Kidney capillary endothelial cell (primary cell): ENCODE results near the gene FAF2.
A peak's percentile ranks its signal among the peaks of the same experiment; 100 is the strongest.
"Not testable (repeated sequence)": the region's sequence is repeated elsewhere in the genome, so short reads cannot be mapped to it uniquely, and the experiment has no call there.

ENCODE experiments used
- DNase-seq: peaks from one replicate; pipeline ENCODE4 v3.0.0-alpha.2; 2018; ENCODE audit warnings: low spot score

The FAF2 gene

DNA sequence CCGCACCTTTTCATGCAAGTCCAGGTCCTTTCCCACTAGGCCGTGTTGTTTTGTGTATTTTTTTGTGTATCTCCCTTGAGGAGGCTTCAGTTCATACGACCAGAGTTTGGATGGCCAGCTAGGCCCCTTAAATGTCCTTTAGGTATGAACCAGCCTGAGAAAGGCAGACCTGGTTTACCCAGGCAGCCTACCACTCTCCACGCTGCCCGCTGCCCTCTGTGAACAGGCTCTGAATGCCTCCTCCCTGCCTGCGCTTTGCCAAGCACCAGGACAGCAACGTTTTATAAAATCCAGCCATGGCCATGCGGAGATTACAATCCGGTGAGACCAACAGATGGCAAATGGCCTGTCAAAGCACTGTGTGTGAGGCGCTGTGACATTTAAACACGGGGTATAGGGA is 31.2 kb upstream of the FAF2 start:
- DNase-seq: no peak

DNA sequence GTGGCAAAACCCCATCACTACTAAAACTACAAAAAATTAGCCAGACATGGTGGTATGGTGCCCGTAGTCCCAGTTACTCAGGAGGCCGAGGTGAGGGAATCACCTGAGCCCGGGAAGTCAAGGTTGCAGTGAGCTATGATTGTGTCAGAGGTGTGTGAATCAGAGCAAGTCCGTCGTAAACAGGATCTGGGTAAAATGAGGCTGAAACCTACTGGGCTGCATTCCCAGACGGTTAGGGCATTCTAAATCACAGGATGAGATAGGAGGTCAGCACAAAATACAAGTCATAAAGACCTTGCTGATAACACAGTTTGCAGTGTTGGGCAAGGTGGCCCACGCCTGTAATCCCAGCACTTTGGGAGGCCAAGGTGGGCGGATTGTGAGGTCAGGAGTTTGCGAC is 29.9 kb upstream of the FAF2 start:
- DNase-seq: no peak

DNA sequence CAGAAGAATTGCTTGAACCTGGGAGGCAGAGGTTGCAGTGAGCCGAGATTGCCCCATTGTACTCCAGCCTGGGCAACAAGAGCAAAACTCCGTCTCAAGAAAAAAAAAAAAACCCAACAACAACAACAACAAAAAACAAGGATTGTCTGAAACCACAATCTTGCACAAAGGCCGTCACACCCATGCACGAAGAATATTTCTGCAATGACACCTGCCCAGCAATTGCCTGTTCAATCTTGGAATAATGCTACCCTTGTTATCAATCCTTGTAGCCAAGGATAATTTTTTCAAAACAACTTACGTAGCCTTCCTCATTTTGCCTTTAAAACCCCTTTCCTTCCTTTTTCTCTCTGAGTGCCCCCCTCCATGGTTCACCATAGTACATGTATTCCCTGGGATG is 28.1 kb upstream of the FAF2 start:
- DNase-seq: no peak

DNA sequence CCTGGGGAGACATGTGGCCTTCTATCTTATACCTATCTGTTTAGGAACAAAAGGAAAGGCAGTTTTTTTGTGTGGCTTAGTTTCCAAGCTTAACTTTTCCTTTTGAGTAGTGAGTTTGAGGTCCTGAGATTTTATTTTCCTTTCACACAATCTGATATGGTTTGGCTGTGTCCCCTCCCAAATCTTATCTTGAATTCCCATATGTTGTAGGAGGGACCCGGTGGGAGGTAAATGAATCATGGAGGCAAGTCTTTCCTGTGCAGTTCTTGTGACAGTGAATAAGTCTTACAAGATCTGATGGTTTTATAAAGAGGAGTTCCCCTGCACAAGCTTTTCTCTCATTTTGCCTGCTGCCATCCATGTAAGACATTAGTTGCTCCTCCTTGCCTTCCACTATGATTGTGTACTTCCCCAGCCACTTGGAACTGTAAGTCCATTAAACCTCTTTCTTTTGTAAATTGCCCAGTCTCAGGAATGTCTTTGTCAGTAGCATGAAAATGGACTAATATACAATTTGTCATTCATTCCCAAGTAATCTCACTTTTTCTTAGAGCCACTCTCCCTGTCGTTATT is 27.1 kb upstream of the FAF2 start:
- DNase-seq: no peak

DNA sequence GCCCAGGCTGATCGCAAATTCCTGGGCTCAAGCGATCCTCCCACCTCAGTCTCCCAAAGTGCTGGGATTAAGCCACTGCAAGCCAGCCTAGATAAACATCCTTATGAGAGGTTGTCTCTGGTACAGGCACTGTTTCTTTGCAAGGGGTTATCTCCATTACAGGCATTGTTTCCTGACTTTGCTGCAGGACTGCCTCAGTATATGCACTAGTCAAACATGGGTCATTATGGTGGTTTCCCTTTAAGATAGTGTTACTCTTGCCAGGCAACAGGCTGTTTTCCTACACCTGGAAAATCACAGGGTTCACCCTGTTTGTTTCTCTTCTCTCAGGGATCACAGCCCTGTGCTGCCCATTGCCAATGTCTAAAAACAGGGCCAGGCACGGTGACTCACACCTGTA is 24.0 kb upstream of the FAF2 start:
- DNase-seq: no peak

DNA sequence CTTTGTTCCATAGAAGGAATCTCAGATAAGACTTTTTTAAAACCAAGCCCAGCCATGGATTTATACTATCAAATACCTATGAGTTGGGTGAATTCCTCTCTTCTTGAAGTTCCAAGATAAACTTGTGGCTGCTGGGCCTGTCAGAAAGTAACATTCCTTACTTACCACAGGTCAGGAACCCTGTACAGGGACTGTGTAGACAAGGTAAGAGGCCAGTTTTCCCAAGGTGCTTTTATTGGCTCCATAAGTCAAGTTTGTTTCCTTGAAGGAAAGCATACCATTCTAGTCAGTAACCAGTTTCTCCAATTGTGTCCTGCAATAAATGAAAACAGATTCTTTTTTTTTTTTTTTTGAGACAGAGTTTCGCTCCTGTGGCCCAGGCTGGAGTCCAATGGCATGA is 23.0 kb upstream of the FAF2 start:
- no peak for DNase-seq

DNA sequence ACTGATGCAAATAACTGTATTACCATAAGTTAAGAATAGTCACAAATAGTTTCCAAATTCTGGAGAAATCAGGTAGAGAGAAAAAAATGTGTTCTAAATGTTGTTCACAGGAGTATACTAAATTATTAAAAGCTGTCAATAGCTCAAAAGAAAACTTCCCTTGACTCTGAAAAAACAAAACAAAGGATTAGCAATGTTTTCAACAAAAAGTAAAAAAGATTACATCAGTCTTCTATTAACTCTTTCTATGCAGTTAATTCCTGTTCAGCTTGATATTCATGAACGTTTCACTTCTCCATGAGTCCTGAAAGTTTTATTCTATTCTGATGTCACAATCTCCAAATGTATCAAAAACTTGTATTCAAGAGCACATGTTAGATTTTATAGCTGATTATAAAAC is 22.4 kb upstream of the FAF2 start:
- no peak for DNase-seq

DNA sequence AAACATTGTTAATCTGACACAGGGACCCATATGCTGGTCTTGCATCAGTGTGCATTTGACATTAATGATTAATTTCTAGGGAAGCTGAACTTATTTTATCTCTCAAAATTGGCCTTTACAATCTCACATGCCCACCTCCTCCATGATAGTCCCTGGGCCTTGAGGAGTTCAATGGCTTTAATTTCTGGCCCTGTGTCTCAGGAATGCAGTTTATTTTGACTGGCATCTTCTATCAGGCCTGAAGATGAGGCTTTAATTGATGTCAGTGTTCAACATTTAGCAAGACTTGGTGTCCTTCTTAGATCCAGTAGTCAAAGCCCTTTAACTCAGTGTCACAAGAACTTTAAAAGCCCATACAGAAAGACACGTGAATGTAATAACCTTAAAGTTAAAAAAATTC is 21.3 kb upstream of the FAF2 start:
- no peak for DNase-seq

DNA sequence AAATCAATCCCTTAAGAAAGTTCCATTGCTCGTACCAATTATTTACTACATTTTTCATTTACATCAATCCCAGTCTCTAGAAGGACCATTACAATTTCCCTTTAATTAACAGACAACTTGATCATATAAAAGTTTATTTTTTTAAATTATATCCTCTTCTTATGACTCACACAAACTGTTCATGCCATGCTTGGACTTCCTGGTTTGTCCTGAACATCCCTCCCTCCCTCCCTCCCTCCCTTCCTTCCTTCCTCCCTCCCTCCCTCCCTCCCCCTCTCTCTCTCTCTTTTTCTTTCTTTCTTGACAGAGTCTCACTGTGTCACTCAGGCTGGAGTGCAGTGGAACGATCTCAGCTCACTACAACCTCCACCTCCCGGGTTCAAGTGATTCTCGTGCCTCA is 20.2 kb upstream of the FAF2 start:
- DNase-seq: no peak

DNA sequence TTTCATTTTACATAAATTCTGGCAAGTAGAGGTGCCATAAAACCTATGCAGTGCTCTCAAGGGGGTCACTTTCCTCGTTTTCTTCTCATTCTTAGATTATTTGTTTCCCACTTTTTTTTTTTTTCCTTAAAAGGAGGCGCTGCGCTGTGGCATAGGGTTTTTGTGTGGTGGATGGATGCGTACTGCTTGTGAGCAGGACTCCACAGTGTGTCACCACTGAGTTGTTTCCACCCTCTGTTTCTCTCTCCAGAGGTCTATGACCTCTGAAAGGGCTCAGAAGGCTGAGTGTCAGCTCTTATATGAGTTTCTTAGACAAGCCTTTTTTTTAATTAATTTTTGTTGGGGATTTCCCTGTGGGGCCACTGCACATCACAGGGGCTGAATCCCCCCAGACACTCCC is 18.2 kb upstream of the FAF2 start:
- no peak for DNase-seq

- no peak for DNase-seq
Observed at GRCh38 chr5:176432707-176433106, 15.5 kb upstream of the FAF2 start.

GRCh38 chr5:176436656-176437055 is 11.5 kb upstream of the FAF2 start:
- DNase-seq: no peak

DNA sequence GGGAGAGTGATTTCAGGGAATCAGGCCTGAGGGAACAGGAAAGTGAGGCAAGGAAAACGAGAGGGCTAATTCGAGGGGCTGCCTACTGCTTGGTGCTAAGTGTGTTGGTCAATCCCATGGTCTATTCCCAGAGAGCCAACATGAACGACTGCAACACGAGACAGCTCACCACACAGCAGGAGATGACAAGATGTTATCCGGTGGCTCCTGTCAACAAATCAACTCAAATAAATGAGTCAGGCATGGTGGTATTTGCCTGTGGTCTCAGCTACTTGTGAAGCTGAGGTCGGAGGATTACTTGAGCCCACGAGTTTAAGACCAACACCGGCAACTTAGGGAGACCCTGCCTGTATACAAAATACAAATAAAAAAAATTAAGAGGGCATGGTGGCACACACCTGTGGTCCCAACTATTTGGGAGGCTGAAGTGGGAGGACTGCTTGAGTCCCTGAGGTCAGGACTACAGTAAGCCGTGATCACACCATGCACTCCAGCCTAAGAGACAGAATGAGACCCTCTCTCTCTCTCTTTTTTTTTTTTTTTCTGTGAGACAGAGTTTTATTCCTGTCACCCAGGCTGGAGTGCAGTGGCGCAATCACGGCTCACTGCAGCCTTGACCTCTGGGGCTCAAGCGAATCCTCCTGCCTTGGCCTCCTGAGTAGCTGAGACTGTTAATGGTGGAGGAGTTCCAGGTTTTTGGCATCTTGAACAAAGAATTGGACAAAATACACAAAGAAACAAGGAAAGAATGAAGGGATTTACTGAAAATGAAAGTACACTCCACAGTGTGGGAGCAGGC is 9.0 kb upstream of the FAF2 start:
- DNase-seq: no peak

- no peak for DNase-seq
Observed at GRCh38 chr5:176440927-176441706, 7.1 kb upstream of the FAF2 start.

DNA sequence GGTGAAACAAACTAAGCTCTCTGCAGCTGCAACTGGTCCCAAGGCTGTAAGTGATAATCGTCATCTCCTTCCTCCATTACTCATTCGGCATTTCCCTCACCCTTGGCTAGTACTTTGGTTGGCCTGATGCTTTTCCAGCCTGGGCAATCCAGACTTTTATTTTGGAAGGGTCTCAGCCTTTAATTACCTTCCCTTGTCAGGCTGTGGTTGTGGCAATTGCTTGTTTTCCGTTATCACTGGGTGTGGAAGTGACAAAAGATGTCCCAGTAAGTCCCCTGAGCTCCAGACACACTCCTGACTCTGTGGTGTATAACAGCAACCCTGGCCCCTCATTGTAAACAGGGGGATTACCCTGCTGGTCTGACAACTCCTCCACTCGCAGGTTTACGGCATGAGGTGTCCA is 6.3 kb upstream of the FAF2 start:
- DNase-seq: peak; percentile 82

DNA sequence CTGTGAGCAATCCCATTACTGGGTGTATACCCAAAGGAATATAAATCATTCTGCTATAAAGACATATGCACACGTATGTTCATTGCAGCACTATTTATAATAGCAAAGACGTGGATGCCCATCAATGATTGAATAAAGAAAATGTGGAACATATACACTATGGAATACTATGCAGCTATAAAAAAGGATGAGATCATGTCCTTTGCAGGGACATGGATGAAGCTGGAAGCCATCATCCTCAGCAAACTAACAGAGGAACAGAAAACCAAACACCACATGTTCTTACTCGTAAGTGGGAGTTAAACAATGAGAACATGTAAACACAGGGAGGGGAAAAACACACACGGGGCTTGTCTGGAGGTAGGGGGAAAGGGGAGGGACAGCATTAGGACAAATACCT is 5.3 kb upstream of the FAF2 start:
- DNase-seq: not testable (repeated sequence)

DNA sequence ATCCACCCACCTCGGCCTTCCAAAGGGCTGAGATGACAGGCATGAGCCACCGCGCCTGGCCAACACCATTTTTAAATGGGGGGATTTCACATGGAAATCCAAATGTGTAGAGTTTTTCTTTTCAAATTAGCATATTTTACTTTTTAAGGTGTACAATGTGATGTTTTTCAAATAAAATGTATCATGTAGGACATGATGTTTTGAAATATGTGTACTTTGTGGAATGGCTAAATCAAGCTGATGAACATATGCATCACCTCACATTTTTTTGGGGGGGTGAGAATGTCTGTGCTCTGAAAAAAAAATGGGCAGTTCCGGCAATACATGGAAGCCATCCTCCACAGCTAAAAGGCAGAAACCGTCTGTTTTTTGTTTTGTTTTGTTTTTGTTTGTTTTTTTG is 3.4 kb upstream of the FAF2 start:
- DNase-seq: no peak

DNA sequence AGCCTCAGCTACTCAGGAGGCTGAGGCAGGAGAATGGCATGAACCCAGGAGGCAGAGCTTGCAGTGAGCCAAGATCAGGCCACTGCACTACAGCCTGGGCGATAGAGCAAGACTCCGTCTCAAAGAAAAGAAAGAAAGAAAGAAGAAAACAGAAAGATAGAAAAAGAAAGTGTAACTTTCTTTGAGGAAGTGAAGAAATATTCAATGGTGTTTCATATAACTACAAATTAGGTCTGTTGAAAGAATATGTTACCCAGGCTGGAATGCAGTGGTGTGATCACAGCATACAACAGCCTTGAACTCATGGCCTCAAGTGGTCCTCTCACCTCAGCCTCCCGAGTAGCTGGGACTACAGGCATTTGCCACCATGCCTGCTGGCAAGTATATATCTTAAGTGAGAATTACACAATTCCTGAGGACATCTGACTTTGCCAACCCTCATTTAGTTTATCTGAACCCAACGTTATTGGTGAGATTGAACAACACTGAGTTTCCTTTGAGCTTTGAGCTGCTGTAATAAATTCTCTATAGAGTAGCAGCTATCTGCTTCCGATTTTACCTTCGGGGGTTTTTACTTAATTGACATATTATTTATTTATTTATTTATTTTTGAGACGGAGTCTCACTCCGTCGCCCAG is 2.0 kb upstream of the FAF2 start:
- no peak for DNase-seq

DNA sequence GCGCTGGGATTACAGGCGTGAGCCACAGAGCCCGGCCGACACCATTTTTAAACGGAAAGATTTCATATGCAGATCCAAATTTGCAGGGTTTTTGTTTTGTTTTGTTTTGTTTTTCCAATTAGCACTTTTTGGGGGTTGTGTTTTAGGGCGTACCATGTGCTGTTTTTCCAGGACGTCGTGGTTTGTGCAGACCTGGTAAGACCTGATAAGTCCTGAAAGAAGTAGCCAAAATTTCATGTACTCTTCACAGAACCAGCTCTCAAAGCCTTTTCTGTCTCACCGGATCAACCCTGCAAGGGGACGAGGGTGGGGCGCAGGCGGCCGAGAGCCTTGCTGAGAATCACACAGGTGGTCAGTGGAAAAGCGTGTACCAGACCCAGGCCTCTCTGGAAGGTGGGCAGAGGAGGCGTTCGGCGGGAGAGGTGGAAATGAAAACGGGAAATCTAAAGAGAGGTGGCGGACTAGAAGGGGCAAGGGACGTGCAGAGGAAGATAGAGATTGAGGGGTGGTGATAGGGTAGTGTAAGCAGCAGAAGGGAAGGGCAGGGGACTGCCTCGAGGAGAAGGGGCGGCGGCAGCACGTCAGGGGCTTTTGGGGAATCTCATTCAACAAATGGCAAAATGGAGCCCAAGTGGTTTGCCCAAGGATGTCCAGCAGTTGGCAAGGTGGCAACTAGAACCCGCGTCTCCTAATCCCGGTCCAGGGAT is 1.1 kb upstream of the FAF2 start:
- DNase-seq: no peak

DNA sequence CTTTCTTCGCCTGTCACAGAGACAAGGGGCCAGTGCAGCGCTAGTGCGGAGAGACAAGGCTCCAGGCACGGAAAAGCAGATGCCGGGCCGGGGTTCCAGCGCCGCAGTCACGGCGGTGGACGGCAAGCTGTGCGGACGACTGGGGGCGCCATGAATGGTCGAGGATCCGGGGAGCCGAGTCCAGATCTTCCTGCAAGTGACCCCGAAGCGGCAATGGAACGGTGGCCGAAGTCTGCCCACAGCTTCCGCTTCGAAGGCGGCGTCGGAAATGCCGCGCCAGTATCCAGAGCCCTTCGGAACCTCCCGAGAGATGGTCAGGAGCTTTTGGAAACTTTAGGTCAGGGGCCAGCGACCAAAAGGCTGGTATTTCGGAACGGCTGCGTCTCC is 601 bp upstream of the FAF2 start:
- no peak for DNase-seq

DNA sequence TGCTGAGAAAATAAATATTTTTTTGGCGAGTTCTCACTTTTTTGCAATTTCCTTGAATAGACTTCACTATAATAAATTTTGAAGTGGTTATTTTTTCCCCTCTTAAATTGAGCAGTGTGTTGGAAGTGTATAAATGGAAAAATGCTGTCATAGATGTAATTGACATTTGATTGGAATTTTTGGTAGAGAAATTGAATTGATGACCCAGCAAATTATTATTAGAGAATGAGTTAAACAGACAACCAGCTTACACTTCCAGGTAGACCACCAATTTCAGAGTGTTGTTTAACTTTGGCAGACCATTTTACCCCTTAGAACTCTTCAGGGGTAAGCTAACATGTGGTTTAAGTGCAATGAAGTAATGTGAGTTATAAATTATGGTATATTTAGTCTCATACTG is 1.9 kb downstream of the FAF2 start:
- DNase-seq: no peak

GRCh38 chr5:176454724-176455394 is 6.7 kb downstream of the FAF2 start:
- DNase-seq: no peak
